H9 (cell line): ENCODE data around the gene RPLP2. TPM values are rescaled to one million over a fixed set of nuclear protein-coding genes. Genes with fewer than 3 reads are reported as not detected.
A peak's percentile ranks its signal among the peaks of the same experiment; 100 is the strongest.

Source experiments
- DNase-seq: peaks from one replicate; pipeline ENCODE4 v3.0.0-alpha.2; 2017
- H2AFZ ChIP-seq: one replicate; pipeline ENCODE4 v1.6.1; 2013; ENCODE audit warnings: mild to moderate bottlenecking, low read length, control low read depth, moderate library complexity
- H2AK5ac ChIP-seq: 2 replicates; pipeline ENCODE4 v1.6.1; 2013; ENCODE audit warnings: low read length, control low read depth, mixed read lengths; ENCODE audit not compliant: insufficient read length
- H2BK120ac ChIP-seq: one replicate; pipeline ENCODE4 v1.6.1; 2013; ENCODE audit warnings: low read depth, mild to moderate bottlenecking, low read length, control low read depth, inconsistent platforms; ENCODE audit not compliant: poor library complexity, severe bottlenecking
- H2BK12ac ChIP-seq: 2 replicates; pipeline ENCODE4 v1.6.1; 2013; ENCODE audit warnings: low read length, control low read depth, mixed read lengths, low read depth; ENCODE audit not compliant: insufficient read length
- H2BK15ac ChIP-seq: 2 replicates; pipeline ENCODE4 v1.6.1; 2013; ENCODE audit warnings: low read depth, low read length, control low read depth
- H2BK20ac ChIP-seq: one replicate; pipeline ENCODE4 v1.6.1; 2013; ENCODE audit warnings: low read depth, mild to moderate bottlenecking, low read length, control low read depth, inconsistent platforms; ENCODE audit not compliant: poor library complexity, severe bottlenecking
- H2BK5ac ChIP-seq: 2 replicates; pipeline ENCODE4 v1.6.1; 2013; ENCODE audit warnings: low read length, control low read depth, mixed read lengths; ENCODE audit not compliant: insufficient read length
- H3K14ac ChIP-seq: 2 replicates; pipeline ENCODE4 v1.6.1; 2013; ENCODE audit warnings: low read length, control low read depth; ENCODE audit not compliant: insufficient read depth
- H3K18ac ChIP-seq: 2 replicates; pipeline ENCODE4 v1.6.1; 2013; ENCODE audit warnings: low read depth, mild to moderate bottlenecking, mixed read lengths, low read length, control low read depth; ENCODE audit not compliant: insufficient read length
- H3K23ac ChIP-seq: 2 replicates; pipeline ENCODE4 v1.6.1; 2013; ENCODE audit warnings: low read length, control low read depth, mixed read lengths, low read depth; ENCODE audit not compliant: insufficient read length
- H3K23me2 ChIP-seq: 2 replicates; pipeline ENCODE4 v1.6.1; 2013; ENCODE audit warnings: low read depth, mild to moderate bottlenecking, mixed read lengths, low read length, control low read depth; ENCODE audit not compliant: insufficient read length, poor library complexity, severe bottlenecking
- H3K27ac ChIP-seq: 2 replicates; pipeline ENCODE4 v1.5.1; 2013; ENCODE audit warnings: low read length, control low read depth, mixed read lengths, low read depth; ENCODE audit not compliant: insufficient read length
- H3K27me3 ChIP-seq: 2 replicates; pipeline ENCODE4 v1.6.1; 2013; ENCODE audit warnings: low read length, control low read depth, inconsistent platforms; ENCODE audit not compliant: insufficient read depth
- H3K4ac ChIP-seq: 2 replicates; pipeline ENCODE4 v1.6.1; 2013; ENCODE audit warnings: low read depth, mild to moderate bottlenecking, control low read depth, inconsistent platforms, low read length, moderate library complexity
- H3K4me1 ChIP-seq: 2 replicates; pipeline ENCODE4 v1.6.1; 2013; ENCODE audit warnings: low read length, control low read depth, inconsistent platforms; ENCODE audit not compliant: insufficient read depth
- H3K4me2 ChIP-seq: 2 replicates; pipeline ENCODE4 v1.6.1; 2013; ENCODE audit warnings: low read length, control low read depth, mixed read lengths; ENCODE audit not compliant: insufficient read length, insufficient read depth
- H3K56ac ChIP-seq: 2 replicates; pipeline ENCODE4 v1.6.1; 2013; ENCODE audit warnings: low read depth, mild to moderate bottlenecking, mixed read lengths, low read length, control low read depth; ENCODE audit not compliant: insufficient read length
- H3K79me1 ChIP-seq: 2 replicates; pipeline ENCODE4 v1.6.1; 2013; ENCODE audit warnings: low read depth, mild to moderate bottlenecking, moderate library complexity, low read length, control low read depth, inconsistent platforms; ENCODE audit not compliant: insufficient read depth, poor library complexity, severe bottlenecking
- H3K79me2 ChIP-seq: 2 replicates; pipeline ENCODE4 v1.6.1; 2013; ENCODE audit warnings: low read length, control low read depth, inconsistent platforms; ENCODE audit not compliant: insufficient read depth
- H3K9ac ChIP-seq: 2 replicates; pipeline ENCODE4 v1.6.1; 2013; ENCODE audit warnings: low read length, control low read depth, mixed read lengths; ENCODE audit not compliant: insufficient read length; ENCODE audit errors: extremely low read depth
- H3K9me3 ChIP-seq: one replicate; pipeline ENCODE4 v1.6.1; 2013; ENCODE audit warnings: low read depth, low read length, inconsistent platforms; ENCODE audit not compliant: control insufficient read depth
- H3T11ph ChIP-seq: one replicate; pipeline ENCODE4 v1.6.1; 2013; ENCODE audit warnings: mild to moderate bottlenecking, low read length, control low read depth, inconsistent platforms
- H4K20me1 ChIP-seq: one replicate; pipeline ENCODE4 v1.6.1; 2013; ENCODE audit not compliant: control insufficient read depth, insufficient read length, insufficient read depth
- H4K5ac ChIP-seq: 2 replicates; pipeline ENCODE4 v1.6.1; 2013; ENCODE audit warnings: low read depth, mild to moderate bottlenecking, mixed read lengths, low read length, control low read depth; ENCODE audit not compliant: insufficient read length
- H4K8ac ChIP-seq: replicated peaks from 2 replicates; pipeline ENCODE4 v1.6.1; 2013; ENCODE audit warnings: low read length, control low read depth, mixed read lengths, low read depth; ENCODE audit not compliant: insufficient read length
- H4K91ac ChIP-seq: 2 replicates; pipeline ENCODE4 v1.6.1; 2013; ENCODE audit warnings: low read depth, mild to moderate bottlenecking, moderate library complexity, mixed read lengths, low read length, control low read depth; ENCODE audit not compliant: insufficient read length
- H3K27ac Mint-ChIP-seq, 3 experiments: 2 replicates in 2 of 3; 3 replicates in 1 of 3; pipeline ENCODE4 v1.8.0; 2020 to 2021; ENCODE audit warnings: mixed read lengths in 3 of 3, mild to moderate bottlenecking in 1 of 3, moderate library complexity in 1 of 3
- H3K27me3 Mint-ChIP-seq: 2 replicates; pipeline ENCODE4 v1.8.0; 2021; ENCODE audit warnings: low read depth, mild to moderate bottlenecking, moderate library complexity, mixed read lengths
- H3K36me3 Mint-ChIP-seq, 3 experiments: 2 replicates in 2 of 3; 3 replicates in 1 of 3; pipeline ENCODE4 v1.8.0; 2020 to 2021; ENCODE audit warnings: low read depth in 3 of 3, mixed read lengths in 3 of 3; ENCODE audit not compliant: insufficient read depth in 1 of 3
- H3K4me1 Mint-ChIP-seq, 2 experiments: 2 replicates each; pipeline ENCODE4 v1.8.0; 2020; ENCODE audit warnings: mixed read lengths in 2 of 2
- H3K4me3 Mint-ChIP-seq, 2 experiments: 2 replicates in 1 of 2; 3 replicates in 1 of 2; pipeline ENCODE4 v1.8.0; 2020 to 2021; ENCODE audit warnings: mild to moderate bottlenecking in 2 of 2, mixed read lengths in 2 of 2, moderate library complexity in 1 of 2
- H3K9me3 Mint-ChIP-seq, 2 experiments: 2 replicates in 1 of 2; 3 replicates in 1 of 2; pipeline ENCODE4 v1.8.0; 2020; ENCODE audit warnings: mild to moderate bottlenecking in 2 of 2, mixed read lengths in 2 of 2, moderate library complexity in 1 of 2
- WGBS: extraction: QIAGEN DNeasy Blood & Tissue Kit; methylation state at CpG from one replicate; pipeline ENCODE4 v1.1.7; 2013; ENCODE audit warnings: missing lambda C conversion rate, low lambda C conversion rate, mixed read lengths; ENCODE audit not compliant: insufficient read length; ENCODE audit errors: extremely low coverage; 5-methylcytosine and 5-hydroxymethylcytosine counted together
- total RNA-seq: library from RNA; stranded (reverse); gene quantifications from 2 replicates; pipeline ENCODE4 v1.2.1, GENCODE V29; 2021
- TF ChIP-seq, protein P1 (sequence below): fragments of 200-600 bp; sonication (generic); conservative IDR thresholded peaks from 3 replicates; pipeline ENCODE4 v1.8.0; 2021; ENCODE audit warnings: antibody characterized with exemption, mild to moderate bottlenecking

Gene RPLP2
- total RNA-seq, 1 experiment from 2014 or later = 2,138 TPM

DNA sequence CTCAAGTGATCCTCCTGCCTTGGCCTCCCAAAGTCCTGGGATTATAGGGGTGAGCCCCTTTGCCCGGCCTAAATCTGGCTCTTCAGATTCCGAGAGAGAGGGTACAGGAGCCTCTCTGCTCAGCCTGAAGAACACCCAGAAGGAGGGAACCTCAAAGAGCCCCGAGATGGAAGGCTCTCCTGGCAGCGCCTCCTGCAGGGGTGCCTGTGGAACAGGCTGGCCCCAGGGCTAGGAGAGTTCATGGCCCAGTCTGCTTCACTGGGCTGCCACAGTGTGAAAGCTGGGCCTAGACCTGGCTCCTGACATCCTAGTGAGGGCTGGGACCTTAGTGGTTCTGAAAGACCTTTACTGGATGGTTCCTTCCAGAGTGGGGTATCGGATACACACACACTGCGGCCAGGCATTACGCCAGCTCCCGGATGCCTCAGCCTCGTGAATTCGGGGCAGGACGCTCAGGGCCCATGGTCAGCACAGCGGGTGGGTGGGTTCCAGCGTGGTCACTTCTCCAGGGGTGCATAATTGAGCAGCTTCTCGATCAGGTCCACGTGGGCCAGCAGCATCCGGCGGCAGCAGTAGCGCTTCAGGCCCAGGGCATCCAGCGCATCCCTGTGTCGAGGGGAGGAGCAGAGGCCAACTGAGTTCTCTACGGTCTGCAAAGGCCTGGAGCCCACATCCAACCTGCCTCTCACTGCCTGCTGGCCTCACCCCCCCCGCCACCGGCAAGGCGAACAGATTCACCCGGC lies 30.3 kb downstream of the RPLP2 start:
- Histone ChIP-seq H2BK5ac (no peak overlapping the region), H3K79me2 (no peaks in the 10 kb centered on the region; the same call in 1 of the 2 replicates), H3K4me2 (no peak overlapping the region), H2BK15ac (no peak overlapping the region), H4K5ac (no peak overlapping the region), H2AFZ (no peak overlapping the region), H2BK20ac (no peak overlapping the region), H3K4me1 (peaks cover under 1% of the 10 kb centered on the region; the same call in 1 of the 2 replicates), H3K27ac (no peak overlapping the region), H3K4ac (no peak overlapping the region), H2AK5ac (no peak overlapping the region), H2BK12ac (no peak overlapping the region), H3K79me1 (peaks cover 2% of the 10 kb centered on the region), H3K56ac (no peak overlapping the region), H3K23me2 (peaks cover 8% of the 10 kb centered on the region), H3T11ph (no peak overlapping the region), H3K9me3 (no peaks in the 10 kb centered on the region), H3K23ac (no peak overlapping the region), H3K14ac (no peak overlapping the region), H4K91ac (no peak overlapping the region), H3K27me3 (no peaks in the 10 kb centered on the region), H2BK120ac (no peak overlapping the region), H4K8ac (no peak overlapping the region), H3K9ac (no peak overlapping the region), H3K18ac (no peak overlapping the region), H4K20me1 (peaks cover 3% of the 10 kb centered on the region)
- no CpG with 5 or more reads among the region's 25 CpGs for WGBS
- H3K4me3 Mint-ChIP-seq = peak overlapping the region; percentile 84 to 91; a peak in 4 of 5 replicates
- peaks cover 15 to 28% of the 10 kb centered on the region in 2 experiments for H3K4me1 Mint-ChIP-seq
- peaks cover 6 to 52% (median 46%) of the 10 kb centered on the region in 3 experiments; a peak in 6 of 7 replicates for H3K36me3 Mint-ChIP-seq
- H3K27me3 Mint-ChIP-seq = no peaks in the 10 kb centered on the region; the same call in 1 of the 2 replicates
- peak overlapping the region in 1 of 3 experiments; percentile 60; a peak in 1 of 7 replicates for H3K27ac Mint-ChIP-seq
- TF ChIP-seq, protein P1, sequence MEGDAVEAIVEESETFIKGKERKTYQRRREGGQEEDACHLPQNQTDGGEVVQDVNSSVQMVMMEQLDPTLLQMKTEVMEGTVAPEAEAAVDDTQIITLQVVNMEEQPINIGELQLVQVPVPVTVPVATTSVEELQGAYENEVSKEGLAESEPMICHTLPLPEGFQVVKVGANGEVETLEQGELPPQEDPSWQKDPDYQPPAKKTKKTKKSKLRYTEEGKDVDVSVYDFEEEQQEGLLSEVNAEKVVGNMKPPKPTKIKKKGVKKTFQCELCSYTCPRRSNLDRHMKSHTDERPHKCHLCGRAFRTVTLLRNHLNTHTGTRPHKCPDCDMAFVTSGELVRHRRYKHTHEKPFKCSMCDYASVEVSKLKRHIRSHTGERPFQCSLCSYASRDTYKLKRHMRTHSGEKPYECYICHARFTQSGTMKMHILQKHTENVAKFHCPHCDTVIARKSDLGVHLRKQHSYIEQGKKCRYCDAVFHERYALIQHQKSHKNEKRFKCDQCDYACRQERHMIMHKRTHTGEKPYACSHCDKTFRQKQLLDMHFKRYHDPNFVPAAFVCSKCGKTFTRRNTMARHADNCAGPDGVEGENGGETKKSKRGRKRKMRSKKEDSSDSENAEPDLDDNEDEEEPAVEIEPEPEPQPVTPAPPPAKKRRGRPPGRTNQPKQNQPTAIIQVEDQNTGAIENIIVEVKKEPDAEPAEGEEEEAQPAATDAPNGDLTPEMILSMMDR = peak; percentile 52; the same call in 2 of the 3 replicates
- no peak for DNase-seq
- H3K9me3 Mint-ChIP-seq = no peaks in the 10 kb centered on the region
